Superior temporal gyrus (tissue), 1 donor: ENCODE results near the gene PUDP.

Experiments
- DNase-seq: peaks from one replicate; pipeline ENCODE4 v3.0.0-alpha.2; 2016; ENCODE audit errors: extremely low spot score

Gene PUDP

DNA sequence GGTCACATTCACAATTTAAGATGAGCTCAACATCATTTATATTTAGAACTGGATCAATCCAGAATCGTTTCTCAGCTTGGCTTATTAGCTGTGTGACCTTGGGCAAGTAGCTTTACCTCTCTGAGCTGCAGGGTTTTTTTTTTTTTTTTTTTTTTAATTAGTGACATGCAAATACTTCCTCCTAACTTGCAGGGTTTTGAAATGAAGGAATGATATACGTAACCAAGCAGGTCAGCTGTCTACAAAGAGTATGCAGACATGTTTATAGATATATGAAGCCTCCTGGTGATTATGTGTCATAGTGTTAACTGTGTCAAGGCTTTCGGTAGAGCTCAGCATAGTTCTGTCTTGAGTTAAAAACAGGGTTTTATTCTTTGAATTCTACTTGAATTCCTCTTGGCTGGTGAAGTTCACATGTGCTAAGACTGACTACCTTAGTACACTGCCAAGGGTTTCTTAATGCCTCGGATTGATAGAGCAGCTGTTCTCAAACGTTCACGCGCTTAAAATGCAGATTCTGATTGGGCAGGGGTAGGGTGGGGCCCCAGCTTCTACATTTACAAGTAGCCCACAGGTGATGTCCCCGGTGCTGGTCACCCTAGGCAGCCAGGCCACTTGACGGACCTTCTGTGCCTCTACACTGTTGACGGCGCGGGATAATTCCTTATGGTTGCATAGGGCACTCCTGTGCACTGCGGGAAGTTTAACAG lies 1.1 kb downstream of the PUDP start:
- peak; percentile 11 for DNase-seq

DNA sequence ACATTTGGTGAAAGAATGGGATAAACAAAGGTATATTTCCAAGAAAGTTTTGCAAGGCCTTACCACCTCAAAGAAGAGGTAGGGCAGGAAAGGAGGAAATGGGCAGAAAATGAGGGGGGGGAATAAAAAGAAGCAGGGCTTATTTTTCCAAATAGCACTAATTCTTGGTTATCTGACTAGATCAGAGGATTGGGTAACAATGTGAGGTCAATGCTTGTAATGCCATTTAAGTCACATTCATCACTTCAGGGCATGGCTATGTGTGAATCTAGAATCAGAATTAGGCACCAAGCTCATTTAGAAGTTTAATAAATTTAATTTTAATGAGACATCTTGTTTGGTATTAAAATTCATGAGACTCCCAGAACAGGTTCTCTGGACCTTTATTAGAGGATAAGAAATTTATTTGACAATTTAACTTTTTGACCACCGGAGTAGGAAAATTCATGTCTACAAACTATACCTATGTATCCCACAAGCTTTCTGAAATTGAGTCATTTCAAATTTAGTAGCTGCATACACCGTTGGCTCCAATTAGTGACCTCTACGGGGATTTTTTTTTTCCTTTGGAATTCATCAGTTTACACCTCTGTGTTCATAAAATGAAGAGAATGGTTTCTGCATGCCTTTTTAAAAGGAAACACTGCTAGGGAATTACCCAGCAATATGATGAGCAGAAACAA lies 1.8 kb downstream of the PUDP start:
- DNase-seq: no peak

DNA sequence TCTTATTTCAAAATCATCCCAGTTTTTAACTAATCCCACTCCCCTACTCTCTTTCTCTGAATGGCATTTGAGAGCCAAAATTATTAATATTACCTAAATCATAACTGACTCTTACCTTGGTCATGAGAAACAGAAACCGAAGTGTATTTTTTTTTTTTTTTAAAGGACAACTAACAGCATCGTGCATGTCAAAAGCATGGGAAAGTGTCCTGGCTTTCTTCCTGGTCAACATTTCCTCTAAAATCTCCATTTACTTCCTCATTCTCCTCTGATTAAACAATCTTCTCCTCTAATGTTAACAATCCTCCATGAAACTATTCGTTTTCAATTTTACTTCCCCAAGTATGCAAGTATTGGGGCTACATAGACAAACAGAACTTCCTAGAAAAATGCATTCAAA lies 2.5 kb downstream of the PUDP start:
- DNase-seq: no peak

DNA sequence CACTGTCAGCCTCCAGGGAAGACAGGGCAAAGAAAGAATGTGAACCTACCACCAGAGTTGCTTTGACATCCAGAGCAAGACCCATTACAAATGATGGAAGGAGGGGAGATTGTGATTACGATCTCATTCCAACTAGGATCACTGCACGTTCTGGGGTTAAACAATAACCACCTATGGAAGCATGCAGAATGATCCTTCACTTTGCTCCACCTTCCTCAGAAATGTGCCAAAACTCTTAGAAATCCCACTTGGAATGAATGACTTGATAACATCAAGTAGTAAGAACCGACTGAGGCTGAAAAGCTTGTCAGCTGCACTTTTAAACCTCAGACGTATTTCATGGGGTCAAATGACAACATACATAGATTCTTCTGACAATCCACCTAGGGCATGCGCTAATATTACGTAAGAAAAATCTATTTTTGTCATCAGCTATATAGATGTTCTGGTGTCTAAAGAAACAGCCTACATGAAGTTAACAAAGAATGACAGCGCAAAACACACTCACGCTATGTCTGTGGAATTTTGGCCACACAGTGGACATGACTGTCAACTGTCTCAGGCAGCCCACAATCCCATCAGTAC lies 3.9 kb downstream of the PUDP start:
- DNase-seq: no peak

DNA sequence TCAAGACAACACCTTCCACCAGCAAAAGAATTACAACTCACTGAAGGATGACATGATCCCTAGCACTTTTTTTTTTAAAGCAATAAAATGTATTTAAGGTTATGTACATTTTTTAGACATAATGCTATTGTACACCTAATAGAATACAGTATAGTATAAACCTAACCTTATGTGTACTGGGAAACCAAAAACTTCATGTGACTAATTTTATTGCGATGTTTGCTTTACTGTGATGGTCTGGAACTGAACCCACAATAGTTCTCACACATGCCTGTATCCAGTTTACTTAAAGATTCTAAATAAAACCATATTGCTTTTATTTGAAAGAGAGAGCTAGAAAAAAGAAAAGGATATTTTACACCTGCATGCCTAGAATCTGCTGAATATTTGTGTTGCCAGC lies 4.9 kb downstream of the PUDP start:
- DNase-seq: no peak

DNA sequence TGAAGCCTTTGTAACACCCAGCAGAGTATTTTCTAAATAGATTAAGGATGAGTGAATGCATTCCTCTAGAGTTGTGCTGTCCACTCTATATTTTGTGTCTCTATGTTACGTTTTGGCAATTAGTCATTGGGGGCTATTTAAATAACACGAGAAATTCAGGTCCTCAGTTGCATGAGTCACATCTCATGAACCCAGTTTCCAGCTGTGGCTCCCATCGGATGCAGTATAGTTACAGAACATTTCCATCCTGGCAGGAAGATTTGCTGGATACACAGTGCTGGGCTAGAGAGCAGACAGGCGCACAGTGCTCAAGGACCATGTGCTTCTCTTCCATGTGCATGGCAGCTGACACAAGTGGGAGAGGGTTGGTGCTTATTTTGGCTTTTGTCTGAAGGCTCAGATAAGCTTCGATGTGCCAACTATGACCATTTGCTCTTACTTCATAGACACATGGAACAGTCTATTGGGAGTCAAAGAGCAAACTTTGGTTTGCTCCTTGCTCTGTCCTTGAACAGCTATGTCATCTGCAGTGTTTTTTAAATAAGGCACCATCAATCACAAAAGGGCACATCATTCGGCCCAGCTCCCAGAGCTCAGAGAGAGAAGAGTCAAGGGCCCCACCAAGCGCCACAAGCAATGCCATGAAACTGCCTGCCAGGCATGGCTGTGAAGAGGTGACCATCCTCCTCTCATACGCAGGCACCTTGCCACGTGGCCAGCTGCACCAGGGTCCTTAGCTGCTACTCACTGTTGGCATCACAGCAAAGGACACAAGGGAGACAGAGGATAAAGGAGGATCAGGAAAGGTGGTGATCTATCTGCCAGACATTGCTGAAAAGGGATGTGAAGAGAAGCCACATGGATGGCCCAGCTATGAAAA lies 8.5 kb downstream of the PUDP start:
- DNase-seq: no peak

DNA sequence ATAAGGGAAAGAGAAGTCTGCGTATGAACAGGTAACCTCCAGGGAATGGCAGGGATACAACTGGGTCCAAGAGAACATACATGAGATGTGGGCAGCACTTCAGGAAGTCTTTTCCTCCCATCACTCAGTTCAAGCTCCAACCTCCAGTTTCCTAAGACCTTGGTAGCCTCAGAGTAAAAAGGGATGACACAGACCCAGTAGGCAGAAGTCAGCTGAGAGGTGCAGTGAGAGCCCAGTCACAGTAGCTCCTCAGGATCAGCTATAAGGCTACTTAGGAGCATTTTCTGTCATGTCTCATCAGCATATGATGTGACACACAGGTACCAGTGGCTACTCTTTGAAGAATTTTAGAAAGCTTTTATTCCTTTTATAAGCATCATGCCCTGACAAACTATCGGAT lies 13.0 kb downstream of the PUDP start:
- no peak for DNase-seq

DNA sequence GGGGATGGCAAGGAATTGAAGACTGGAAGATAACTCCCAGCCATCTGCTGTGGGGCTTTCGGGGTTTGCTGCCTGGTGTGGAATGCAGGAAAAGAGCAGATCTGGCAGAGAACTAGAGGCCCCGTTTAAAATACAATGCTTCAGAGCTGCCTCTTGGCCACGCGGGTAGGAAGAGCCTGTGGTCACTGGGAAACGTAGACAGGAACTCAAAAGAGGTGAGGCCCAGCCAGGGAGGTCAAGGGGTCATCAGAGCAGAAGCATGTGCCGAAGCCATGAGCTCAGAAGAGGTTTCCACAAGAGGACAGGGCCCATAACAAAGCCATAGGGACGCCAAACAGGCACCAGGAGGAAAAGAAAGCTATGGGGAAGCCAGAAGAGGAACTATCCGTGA lies 14.9 kb downstream of the PUDP start:
- no peak for DNase-seq

DNA sequence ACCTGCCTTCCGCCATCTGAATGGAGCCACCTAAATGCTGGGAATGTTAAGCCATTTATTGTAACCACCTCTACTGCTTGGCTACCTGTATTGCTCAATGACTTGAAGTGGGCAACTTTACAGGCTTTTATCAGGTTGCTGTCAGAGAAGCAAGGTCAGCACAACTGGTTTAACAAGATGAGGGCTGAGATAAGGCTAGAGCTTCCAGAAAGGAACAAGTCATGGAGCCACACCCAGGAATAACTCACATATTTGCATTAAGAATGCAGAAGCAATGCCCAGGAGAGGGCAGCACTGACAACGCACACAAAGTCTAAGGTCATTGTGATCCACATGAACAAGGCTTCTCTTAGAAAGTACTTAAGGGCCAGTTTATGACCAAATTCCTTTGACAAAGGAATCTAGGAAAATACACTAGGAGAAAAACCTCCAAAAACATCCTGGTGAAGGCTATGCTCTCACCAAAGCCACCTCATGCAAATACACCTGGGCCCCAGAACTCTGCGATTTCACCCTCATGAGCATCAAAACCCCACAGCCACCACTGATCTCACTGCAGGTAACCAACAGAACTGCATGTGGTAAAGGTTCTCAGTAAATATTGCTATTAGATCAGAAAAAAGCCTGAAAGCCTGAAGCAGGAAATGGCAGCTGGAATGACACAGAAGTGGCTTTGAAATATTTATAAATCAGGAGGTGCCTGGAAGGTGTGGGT lies 15.5 kb downstream of the PUDP start:
- peak; percentile 44 for DNase-seq

DNA sequence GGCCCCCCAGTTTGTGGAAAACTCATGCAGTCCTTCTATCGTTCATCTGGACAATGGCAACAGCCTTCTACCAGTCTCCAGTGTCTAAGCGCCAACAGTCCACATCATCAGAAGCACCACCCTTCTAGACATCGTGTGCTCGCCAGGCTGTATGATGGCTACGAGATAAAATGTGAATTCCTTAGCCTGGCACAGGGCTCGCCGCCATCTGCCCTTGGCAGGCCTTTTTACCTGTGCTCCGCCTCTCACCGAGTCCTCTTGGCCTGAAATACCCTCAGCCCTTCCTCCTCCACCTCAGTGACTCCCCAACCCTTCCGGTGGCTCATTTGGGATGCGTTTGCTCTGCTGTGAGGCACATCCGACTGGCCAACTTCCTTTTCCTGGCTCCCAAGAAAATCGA lies 16.3 kb downstream of the PUDP start:
- DNase-seq: no peak

DNA sequence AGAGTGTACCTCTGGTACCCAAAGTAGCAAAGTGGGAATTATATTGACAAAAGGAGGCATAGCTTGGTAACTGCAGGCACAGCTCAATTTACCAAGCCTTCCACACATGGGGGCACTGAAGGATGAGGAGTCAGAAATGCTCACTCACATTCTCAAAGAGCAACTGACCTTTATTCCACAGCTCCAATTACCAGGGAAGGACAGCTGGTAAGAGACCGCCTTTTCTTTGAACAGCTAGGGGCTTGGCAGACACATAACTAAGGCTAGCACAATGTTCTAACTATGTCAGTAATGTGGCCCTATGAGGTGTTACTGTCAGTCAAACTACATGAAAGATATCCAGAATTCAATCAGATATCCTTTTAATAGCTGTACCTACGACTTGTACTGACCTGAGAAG lies 20.9 kb downstream of the PUDP start:
- DNase-seq: no peak

DNA sequence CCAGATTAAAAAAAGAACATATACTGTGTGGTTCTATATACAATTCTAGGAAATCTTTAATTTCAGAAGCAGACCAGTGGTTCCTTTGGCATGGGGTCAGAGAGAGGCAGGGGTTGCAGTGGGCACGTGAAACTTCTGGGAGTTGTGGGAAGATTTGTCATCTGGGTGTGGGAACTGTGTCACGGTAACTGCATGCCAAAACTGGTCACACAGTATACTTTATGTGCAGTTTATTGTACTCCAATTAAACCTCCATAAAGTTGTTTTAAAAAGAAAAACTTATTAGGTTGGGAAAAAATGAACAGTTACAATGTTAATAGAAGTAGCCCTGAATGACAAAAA lies 27.1 kb downstream of the PUDP start:
- DNase-seq: no peak

DNA sequence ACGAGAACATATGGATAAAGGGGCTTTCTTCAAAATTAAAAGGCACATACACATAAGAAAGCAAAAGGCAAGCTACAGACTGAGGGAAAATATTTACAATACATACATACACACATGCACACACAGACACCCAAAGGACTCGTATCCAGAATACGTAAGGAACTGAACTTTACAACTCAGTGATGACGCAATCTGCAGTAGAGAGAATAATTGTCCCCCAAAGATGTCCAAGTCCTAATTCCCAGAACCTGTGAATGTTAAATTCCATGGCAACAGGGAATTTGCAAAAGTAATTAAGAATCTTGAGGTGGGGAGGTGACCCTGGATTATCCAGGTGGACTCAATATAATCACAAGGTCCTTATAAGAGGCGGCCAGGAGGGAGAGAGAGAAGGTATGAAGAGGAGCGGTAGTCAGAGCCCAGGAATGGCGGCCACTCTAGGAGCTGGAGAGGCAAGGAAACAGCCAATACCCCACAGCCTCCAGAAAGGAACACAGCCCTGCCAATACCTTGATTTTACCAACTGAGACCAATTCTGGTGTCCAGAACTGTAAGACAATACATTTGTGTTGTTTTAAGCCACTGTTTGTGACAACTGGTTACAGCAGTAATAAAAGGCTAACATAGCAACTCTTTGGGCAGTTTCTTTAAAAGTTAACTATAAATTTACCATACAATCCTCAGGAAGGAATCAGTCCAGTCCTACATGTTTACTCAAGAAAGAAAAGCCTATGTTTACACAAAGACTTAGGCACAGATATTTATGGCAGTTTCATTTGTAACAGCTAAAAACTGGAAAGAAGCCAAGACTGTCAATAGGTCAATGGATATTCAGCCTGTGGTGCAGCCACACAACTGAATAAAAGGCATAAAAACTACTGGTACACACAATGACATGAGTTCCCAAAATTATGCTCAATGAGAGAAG lies 27.7 kb downstream of the PUDP start:
- DNase-seq: no peak

DNA sequence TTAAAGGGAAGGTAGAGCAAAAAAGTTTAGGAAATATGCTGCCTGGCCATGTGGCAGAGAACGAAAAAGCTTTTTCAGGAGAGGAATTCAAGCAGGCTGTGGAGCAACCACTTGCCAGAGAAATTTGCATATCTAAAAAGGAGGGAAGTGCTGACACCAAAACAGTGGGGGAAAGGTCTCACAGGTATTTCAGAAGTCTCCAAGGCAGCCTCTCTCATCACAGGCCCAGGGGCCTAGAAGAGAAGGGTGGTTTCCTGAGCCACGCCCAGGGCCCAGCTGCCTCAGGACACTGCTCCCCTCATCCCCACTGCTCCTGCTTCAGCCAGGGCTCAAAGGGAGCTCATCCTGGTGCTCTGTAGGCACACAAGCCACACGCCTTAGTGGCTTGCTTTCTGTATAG lies 30.4 kb downstream of the PUDP start:
- no peak for DNase-seq

DNA sequence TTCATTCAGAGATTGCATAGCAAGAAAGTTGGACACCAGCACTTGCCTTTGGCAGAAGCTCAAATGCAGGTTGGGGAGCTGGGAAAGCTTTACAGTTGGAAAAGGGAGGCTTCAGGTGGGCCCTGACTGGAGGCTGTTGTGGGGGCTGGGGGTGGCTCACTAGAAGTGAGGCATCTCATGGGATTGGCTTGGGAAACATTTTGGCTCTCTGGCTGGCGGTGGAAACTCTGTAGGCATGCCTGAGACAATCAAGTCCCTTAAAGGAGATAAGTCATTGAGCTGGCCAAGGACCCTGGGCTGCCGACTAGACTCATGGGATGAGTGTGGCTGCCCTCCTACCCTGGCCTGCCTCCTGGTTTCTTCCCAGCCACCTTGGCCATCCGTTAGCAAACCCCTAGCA lies 31.9 kb downstream of the PUDP start:
- DNase-seq: no peak

DNA sequence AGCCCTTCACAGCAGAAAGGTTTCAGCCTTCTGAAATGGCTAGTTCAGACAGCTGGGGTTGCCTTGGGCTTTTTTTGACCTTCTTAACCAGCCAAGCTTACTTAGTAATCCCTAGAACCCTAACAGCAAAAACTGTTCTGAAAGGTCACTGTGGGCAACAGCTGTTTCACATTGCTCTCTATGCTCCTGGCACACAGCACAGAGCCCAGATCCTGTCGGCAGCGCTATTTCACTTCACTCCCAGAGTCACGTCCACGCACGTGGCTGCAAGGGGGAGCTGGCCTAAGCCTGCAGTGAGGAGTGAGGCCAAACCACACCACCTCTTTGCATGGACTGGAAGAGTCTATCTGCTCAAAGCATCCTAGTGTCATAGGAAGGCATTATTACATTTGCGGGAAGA lies 32.4 kb downstream of the PUDP start:
- DNase-seq: no peak

DNA sequence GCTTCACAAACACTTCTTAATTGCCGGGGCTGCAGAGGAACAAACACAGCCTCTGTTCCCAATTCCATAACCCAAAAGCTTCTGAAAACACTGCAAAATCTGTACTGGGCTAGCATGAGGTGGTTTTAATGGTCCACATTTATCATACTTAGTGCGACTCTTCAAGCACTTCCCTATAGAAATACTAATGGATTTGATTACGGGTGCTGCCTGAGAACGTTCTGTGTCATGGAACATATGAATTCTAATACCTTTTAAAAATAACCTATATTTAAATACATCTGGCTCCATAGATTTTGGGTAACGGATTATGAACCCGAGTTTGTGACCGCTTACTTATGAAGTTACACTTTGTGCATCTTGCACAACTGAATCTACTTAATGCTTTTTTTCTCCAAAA lies 35.9 kb downstream of the PUDP start:
- DNase-seq: no peak

DNA sequence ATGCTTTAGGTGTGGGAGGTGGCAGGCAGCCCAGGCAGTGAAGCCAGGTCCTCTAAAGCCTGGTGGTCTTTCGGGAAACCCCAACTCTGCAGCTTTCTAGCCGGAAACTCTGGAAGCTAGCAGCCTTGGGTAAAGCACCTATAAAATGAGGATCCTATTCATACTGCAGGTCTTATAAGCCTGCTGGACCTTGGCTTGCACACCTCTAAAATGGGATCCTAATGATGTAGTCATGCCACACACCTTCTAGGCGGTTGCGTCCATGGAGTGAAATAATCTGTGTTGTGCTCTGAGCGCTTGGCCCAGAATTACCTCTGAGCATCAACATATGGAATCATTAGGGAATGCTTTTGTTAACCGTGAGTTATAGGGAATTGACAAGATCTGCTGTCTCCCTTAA lies 36.4 kb downstream of the PUDP start:
- no peak for DNase-seq

DNA sequence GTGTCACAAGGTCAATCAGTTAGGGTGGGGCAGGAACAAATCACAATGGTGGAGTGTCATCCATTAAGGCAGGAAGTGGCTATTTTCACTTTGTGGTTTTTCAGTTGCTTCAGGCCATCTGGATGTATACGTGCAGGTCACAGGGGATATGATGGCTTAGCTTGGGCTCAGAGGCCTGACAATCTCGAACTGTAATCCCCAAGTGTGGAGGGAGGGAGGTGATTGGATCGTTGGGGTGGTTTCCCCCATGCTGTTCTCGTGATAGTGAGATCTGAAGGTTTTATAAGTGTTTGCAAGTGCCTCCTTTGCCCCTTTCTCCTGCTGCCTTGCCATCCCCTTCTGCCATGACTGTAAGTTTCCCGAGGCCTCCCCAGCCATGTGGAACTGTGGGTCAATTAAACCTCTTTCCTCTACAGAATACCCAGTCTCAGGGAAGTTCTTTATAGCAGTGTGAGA lies 37.1 kb downstream of the PUDP start:
- no peak for DNase-seq
